Stimulated activated naive CD8-positive, alpha-beta T cell treated with anti-CD3 and anti-CD28 coated beads, Interleukin-15, Interleukin-2, amounts not matched to agents 100 U/mL and 50 U/mL, for 24 hours (primary cell): Measurements from ENCODE around the gene KCNIP2.

Experiments
- ATAC-seq: fragments of 150-1000 bp; cut with Tn5 transposase; one replicate; pipeline ENCODE4 v1.10.0; 2021
- DNase-seq: peaks from one replicate; pipeline ENCODE4 v3.0.0; 2021

The KCNIP2 gene

GRCh38 chr10:101843032-101844021 lies at the start of gene KCNIP2:
TSS of gene KCNIP2 (minus strand) at chr10:101843800. CDS start at chr10:101843568, 232 bp downstream.
- no peak for ATAC-seq
- peak; percentile 61 for DNase-seq

GRCh38 chr10:101892782-101893391 lies 49.3 kb upstream of the KCNIP2 start:
- ATAC-seq, result no peak
- no peak for DNase-seq

GRCh38 chr10:101889256-101890210 lies 45.9 kb upstream of the KCNIP2 start:
- peak; percentile 80 for DNase-seq
- peak; percentile 69 for ATAC-seq

GRCh38 chr10:101888251-101888949 lies 44.8 kb upstream of the KCNIP2 start:
- DNase-seq, result no peak
- ATAC-seq, result no peak

- DNase-seq (no peak), ATAC-seq (no peak)
Observed at GRCh38 chr10:101887775-101888174, 44.2 kb upstream of the KCNIP2 start.

GRCh38 chr10:101886521-101887312 lies 43.1 kb upstream of the KCNIP2 start:
- no peak for ATAC-seq
- no peak for DNase-seq

GRCh38 chr10:101881036-101881774 lies 37.6 kb upstream of the KCNIP2 start:
- DNase-seq (no peak), ATAC-seq (no peak)

GRCh38 chr10:101880232-101880573 lies 36.6 kb upstream of the KCNIP2 start:
- no peak for ATAC-seq
- DNase-seq, result no peak

GRCh38 chr10:101879456-101880231 lies 36.0 kb upstream of the KCNIP2 start:
- DNase-seq (no peak), ATAC-seq (no peak)

- ATAC-seq, result no peak
- no peak for DNase-seq
Observed at GRCh38 chr10:101878869-101879268, 35.3 kb upstream of the KCNIP2 start.

GRCh38 chr10:101875068-101875688 lies 31.6 kb upstream of the KCNIP2 start:
- DNase-seq (no peak), ATAC-seq (peak; percentile 23)

- no peak for ATAC-seq
- no peak for DNase-seq
Observed at GRCh38 chr10:101874252-101874651, 30.7 kb upstream of the KCNIP2 start.

- DNase-seq, result no peak
- ATAC-seq, result no peak
Observed at GRCh38 chr10:101867931-101868330, 24.3 kb upstream of the KCNIP2 start.

- no peak for ATAC-seq
- DNase-seq, result no peak
Observed at GRCh38 chr10:101859530-101859929, 15.9 kb upstream of the KCNIP2 start.

- no peak for DNase-seq
- no peak for ATAC-seq
Observed at GRCh38 chr10:101858723-101859500, 15.3 kb upstream of the KCNIP2 start.

GRCh38 chr10:101857802-101858476 lies 14.3 kb upstream of the KCNIP2 start:
- DNase-seq (no peak), ATAC-seq (no peak)

GRCh38 chr10:101856626-101857025 lies 13.0 kb upstream of the KCNIP2 start:
- ATAC-seq, result no peak

More at GRCh38 chr10:101856626-101857025, 13.0 kb upstream of the KCNIP2 start:
- DNase-seq, result no peak
